HG02970 (cell line): Measurements from ENCODE around the gene PDHA1.

Experiments used
- ATAC-seq: cut with Tn5 transposase; IDR thresholded peaks from one replicate; pipeline ENCODE4 v1.9.1; 2021; ENCODE audit warnings: mild to moderate bottlenecking, moderate library complexity, moderate number of reproducible peaks; ENCODE audit not compliant: unreplicated experiment, low FRiP score

The PDHA1 gene

GRCh38 chrX:19373351-19373891 is 29.7 kb downstream of the PDHA1 start:
- no peak for ATAC-seq

GRCh38 chrX:19375546-19375945 is 31.8 kb downstream of the PDHA1 start:
- ATAC-seq, result no peak

GRCh38 chrX:19377799-19378198 is 34.1 kb downstream of the PDHA1 start:
- ATAC-seq, result no peak

DNA sequence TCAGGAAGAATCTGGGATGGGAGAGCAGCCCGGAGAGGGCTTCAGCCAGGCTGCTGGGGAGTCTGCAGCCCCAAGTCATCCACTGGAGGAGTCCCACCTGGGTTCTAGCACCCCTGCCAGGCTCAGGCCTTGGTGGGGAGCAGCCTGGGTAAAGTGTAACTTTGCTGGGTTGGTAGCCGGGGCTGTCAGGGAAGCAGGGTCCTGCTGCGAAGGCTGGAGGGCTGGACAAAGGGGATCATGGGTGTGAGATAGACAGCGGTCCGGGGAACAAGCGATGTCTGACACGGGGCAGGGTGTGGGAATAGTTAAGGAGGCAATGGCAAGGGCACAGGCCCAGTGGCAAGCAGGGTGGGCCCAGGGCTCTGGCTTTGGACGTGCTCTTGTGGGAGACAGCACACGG is 37.6 kb downstream of the PDHA1 start:
- no peak for ATAC-seq

GRCh38 chrX:19382555-19383145 is 38.9 kb downstream of the PDHA1 start:
- no peak for ATAC-seq

GRCh38 chrX:19386679-19387078 is 43.0 kb downstream of the PDHA1 start:
- no peak for ATAC-seq

DNA sequence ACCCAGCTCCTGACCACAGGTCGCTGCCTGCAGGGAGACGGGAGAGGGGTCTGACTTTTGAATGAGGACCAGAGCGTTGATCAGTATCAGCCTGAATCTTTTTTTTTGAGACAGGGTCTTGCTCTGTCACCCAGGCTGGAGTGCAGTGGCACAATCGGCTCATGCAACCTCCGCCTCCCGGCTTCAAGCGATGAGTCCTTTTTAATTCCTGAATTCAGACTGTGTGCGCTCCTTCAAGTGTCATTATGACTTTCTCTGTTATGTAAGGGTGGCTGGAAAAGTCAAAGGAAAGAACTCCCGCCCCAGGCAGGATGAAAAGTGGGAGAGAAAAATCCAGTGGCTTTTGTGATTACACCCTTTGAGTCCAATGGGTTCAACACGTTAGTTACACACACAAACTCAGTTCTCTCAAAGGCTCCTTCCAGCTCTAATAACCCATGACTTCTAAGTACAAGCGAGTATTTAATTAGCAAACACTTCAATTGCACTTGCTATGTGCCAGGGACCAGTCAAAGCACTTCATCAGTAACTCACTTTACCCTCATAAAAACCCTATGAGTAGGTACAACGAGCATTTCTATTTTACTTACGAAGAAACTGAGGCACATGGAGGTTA is 44.4 kb downstream of the PDHA1 start:
- no peak for ATAC-seq

DNA sequence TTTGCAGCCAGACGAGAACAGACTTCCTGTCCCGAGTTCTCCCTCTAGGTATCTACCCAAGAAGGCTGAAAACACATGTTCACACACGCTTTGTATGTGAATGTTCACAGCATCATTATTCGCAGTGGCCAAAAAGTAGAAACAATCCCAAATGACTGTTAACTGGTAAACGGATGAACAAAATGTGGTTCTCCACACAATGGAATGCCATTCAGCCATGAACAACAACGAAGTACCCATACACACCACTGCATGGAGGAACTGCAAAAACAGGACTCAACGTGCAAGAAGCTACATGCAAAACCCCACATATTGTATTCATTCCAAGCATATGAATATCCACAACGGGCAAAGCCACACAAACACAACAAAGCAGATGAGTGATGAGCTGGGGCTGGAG is 45.0 kb downstream of the PDHA1 start:
- ATAC-seq, result no peak

- ATAC-seq, result no peak
Observed at GRCh38 chrX:19389227-19389845, 45.6 kb downstream of the PDHA1 start.

DNA sequence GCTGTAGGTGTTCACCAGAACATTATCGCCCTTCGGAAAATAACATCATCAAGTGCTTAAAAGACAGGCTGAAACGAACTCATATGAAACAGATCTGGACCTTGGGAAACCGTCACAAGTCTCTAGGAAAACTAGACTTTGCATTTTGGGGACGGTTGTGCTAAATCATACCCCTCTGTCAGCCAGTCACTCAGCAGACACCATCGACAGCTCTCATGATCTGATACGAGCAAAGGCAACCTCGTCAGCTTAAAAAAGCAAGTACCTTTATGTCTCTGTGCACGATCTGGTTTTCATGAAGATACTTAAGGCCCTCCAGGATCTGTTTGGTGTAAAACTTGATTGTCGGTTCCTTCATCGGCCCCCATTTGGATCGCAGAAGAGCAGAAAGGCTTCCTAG is 48.4 kb downstream of the PDHA1 start:
- no peak for ATAC-seq

DNA sequence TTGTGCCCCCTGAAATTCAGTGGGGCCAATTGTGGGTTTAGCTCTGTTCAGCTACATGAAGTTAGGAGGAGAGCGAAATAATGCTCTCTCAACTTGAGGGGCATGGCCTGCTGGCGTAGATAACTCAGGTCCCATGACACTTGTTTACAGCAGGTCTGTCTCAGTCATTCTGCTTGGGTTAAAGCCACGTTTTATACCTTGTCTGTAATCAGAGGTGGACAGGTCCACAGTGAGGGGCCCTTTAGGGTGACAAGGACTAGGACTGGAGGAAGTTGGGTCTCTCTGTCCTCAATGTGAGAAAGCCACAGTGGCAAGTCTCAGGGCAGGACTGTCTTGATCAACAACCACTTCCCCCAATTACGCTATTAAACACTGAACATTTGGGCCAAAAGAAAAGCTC is 49.0 kb downstream of the PDHA1 start:
- no peak for ATAC-seq

GRCh38 chrX:19403696-19404095 is 60.0 kb downstream of the PDHA1 start:
- no peak for ATAC-seq

GRCh38 chrX:19410259-19410658 is 66.5 kb downstream of the PDHA1 start:
- no peak for ATAC-seq
